Neural progenitor cell (in vitro differentiated cells): ENCODE data around the gene TYRP1. TPM values are rescaled to one million over a fixed set of nuclear protein-coding genes. Genes with fewer than 3 reads are reported as not detected.

Experiments
- DNase-seq: peaks from one replicate; pipeline ENCODE4 v3.0.0-alpha.2; 2016; ENCODE audit warnings: low spot score
- H2AFZ ChIP-seq: fragments of 200-600 bp; sonication (generic); replicated peaks from 2 replicates; pipeline ENCODE4 v1.6.1; 2016; ENCODE audit warnings: antibody characterized with exemption
- H3F3A ChIP-seq: fragments of 200-600 bp; sonication (generic); 2 replicates; pipeline ENCODE4 v1.6.1; 2016; ENCODE audit warnings: antibody characterized with exemption, low read depth
- H3K27ac ChIP-seq: fragments of 200-600 bp; sonication (generic); 2 replicates; pipeline ENCODE4 v1.5.1; 2016; ENCODE audit warnings: mild to moderate bottlenecking
- H3K27me3 ChIP-seq: fragments of 200-600 bp; sonication (generic); 2 replicates; pipeline ENCODE4 v1.6.1; 2016; ENCODE audit warnings: mild to moderate bottlenecking, moderate library complexity
- H3K36me3 ChIP-seq: fragments of 200-600 bp; sonication (generic); 2 replicates; pipeline ENCODE4 v1.5.1; 2016
- H3K4me1 ChIP-seq: fragments of 200-600 bp; sonication (generic); 2 replicates; pipeline ENCODE4 v1.6.1; 2016; ENCODE audit warnings: mixed run types
- H3K4me2 ChIP-seq: fragments of 200-600 bp; sonication (generic); 2 replicates; pipeline ENCODE4 v1.6.1; 2016
- H3K4me3 ChIP-seq: fragments of 200-600 bp; sonication (generic); 2 replicates; pipeline ENCODE4 v1.5.1; 2016
- H3K79me2 ChIP-seq: fragments of 200-600 bp; sonication (generic); 2 replicates; pipeline ENCODE4 v1.6.1; 2016; ENCODE audit warnings: low read depth
- H3K9ac ChIP-seq: fragments of 200-600 bp; sonication (generic); 2 replicates; pipeline ENCODE4 v1.6.1; 2016
- H3K9me3 ChIP-seq: fragments of 200-600 bp; sonication (generic); 2 replicates; pipeline ENCODE4 v1.5.1; 2016; ENCODE audit warnings: low read depth
- H4K20me1 ChIP-seq: fragments of 200-600 bp; sonication (generic); 2 replicates; pipeline ENCODE4 v1.6.1; 2016; ENCODE audit warnings: low read depth
- H3K27ac Mint-ChIP-seq: 3 replicates; pipeline ENCODE4 v1.8.0; 2021; ENCODE audit warnings: mixed read lengths
- H3K27me3 Mint-ChIP-seq: 2 replicates; pipeline ENCODE4 v1.8.0; 2022; ENCODE audit warnings: low read depth, mild to moderate bottlenecking, inconsistent platforms, moderate library complexity, mixed read lengths; ENCODE audit not compliant: insufficient read depth
- H3K36me3 Mint-ChIP-seq: 3 replicates; pipeline ENCODE4 v1.8.0; 2021; ENCODE audit warnings: mixed read lengths
- H3K4me1 Mint-ChIP-seq: 3 replicates; pipeline ENCODE4 v1.8.0; 2021; ENCODE audit warnings: mixed read lengths
- H3K4me3 Mint-ChIP-seq: 3 replicates; pipeline ENCODE4 v1.8.0; 2021; ENCODE audit warnings: mild to moderate bottlenecking, moderate library complexity, mixed read lengths
- H3K9me3 Mint-ChIP-seq: 3 replicates; pipeline ENCODE4 v1.8.0; 2020; ENCODE audit warnings: mixed read lengths
- CTCF ChIP-seq: fragments of 200-600 bp; sonication (generic); IDR thresholded peaks from 2 replicates; pipeline ENCODE4 v1.5.1; 2017; ENCODE audit warnings: antibody characterized with exemption, mild to moderate bottlenecking
- EZH2 ChIP-seq: fragments of 200-600 bp; sonication (generic); IDR thresholded peaks from 2 replicates; pipeline ENCODE4 v1.6.1; 2017; ENCODE audit warnings: antibody characterized with exemption, mild to moderate bottlenecking, moderate library complexity
- EZH2phosphoT487 ChIP-seq: fragments of 200-600 bp; sonication (generic); IDR thresholded peaks from 2 replicates; pipeline ENCODE4 v1.6.1; 2017; ENCODE audit warnings: antibody characterized with exemption
- total RNA-seq: library from RNA; depleted of rRNA; stranded (reverse); fragments of >200 nt; gene quantifications from 2 replicates; pipeline ENCODE4 v1.2.3, GENCODE V29; 2015; ENCODE audit warnings: low replicate concordance

The TYRP1 gene
- total RNA-seq, 1 donor from 2014 or later = 0.75 TPM

- H4K20me1 ChIP-seq = no peaks in the 10 kb centered on the region
- H3K9me3 Mint-ChIP-seq = peaks cover 10% of the 10 kb centered on the region
- no peaks in the 10 kb centered on the region for H3K4me1 ChIP-seq
- H3K4me2 ChIP-seq = no peak overlapping the region
- no peak overlapping the region for H3K9ac ChIP-seq
- H3K27me3 ChIP-seq = no peaks in the 10 kb centered on the region
- no peak for DNase-seq
- peaks cover 9% of the 10 kb centered on the region for H3K4me1 Mint-ChIP-seq
- H3K27ac ChIP-seq = no peak overlapping the region
- no peaks in the 10 kb centered on the region for H3K36me3 Mint-ChIP-seq
- no peak overlapping the region for H3K4me3 Mint-ChIP-seq
- no peaks in the 10 kb centered on the region for H3K79me2 ChIP-seq
- no peak for TF ChIP-seq EZH2phosphoT487
- TF ChIP-seq EZH2 = no peak
- no peak for TF ChIP-seq CTCF
- H3K9me3 ChIP-seq = no peaks in the 10 kb centered on the region
- H3K27ac Mint-ChIP-seq = no peak overlapping the region
- no peak overlapping the region for H2AFZ ChIP-seq
- H3F3A ChIP-seq = no peaks in the 10 kb centered on the region
- no peaks in the 10 kb centered on the region for H3K36me3 ChIP-seq
- H3K4me3 ChIP-seq = no peak overlapping the region
- H3K27me3 Mint-ChIP-seq = no peaks in the 10 kb centered on the region
Measured at GRCh38 chr9:12739014-12739652, 45.9 kb downstream of the TYRP1 start.

- no peak overlapping the region for H3K4me3 Mint-ChIP-seq
- Histone ChIP-seq H3K4me2 (no peak overlapping the region), H3K36me3 (no peaks in the 10 kb centered on the region), H3K27ac (no peak overlapping the region), H3K4me1 (no peaks in the 10 kb centered on the region), H3K9me3 (no peaks in the 10 kb centered on the region), H3F3A (no peaks in the 10 kb centered on the region), H3K79me2 (no peaks in the 10 kb centered on the region), H2AFZ (no peak overlapping the region), H3K27me3 (no peaks in the 10 kb centered on the region), H3K4me3 (no peak overlapping the region), H3K9ac (no peak overlapping the region), H4K20me1 (no peaks in the 10 kb centered on the region)
- DNase-seq = no peak
- H3K27me3 Mint-ChIP-seq = no peaks in the 10 kb centered on the region
- H3K27ac Mint-ChIP-seq = no peak overlapping the region
- H3K4me1 Mint-ChIP-seq = peaks cover 9% of the 10 kb centered on the region
- TF ChIP-seq EZH2phosphoT487 (no peak), CTCF (no peak), EZH2 (no peak)
- peaks cover 7% of the 10 kb centered on the region for H3K9me3 Mint-ChIP-seq
- H3K36me3 Mint-ChIP-seq = no peaks in the 10 kb centered on the region
Measured at GRCh38 chr9:12740845-12741244, 47.7 kb downstream of the TYRP1 start.

GRCh38 chr9:12748016-12748415 lies 54.8 kb downstream of the TYRP1 start:
- H3K4me3 Mint-ChIP-seq = no peak overlapping the region
- H2AFZ ChIP-seq = no peak overlapping the region
- H3K9ac ChIP-seq = no peak overlapping the region
- H3K36me3 ChIP-seq = no peaks in the 10 kb centered on the region
- H3K27ac Mint-ChIP-seq = no peak overlapping the region
- H3F3A ChIP-seq = no peaks in the 10 kb centered on the region
- no peak for TF ChIP-seq EZH2phosphoT487
- no peak for TF ChIP-seq CTCF
- TF ChIP-seq EZH2 = no peak
- no peaks in the 10 kb centered on the region for H3K36me3 Mint-ChIP-seq
- DNase-seq = no peak
- H3K27me3 ChIP-seq = no peaks in the 10 kb centered on the region
- H3K27ac ChIP-seq = no peak overlapping the region
- H3K9me3 ChIP-seq = no peaks in the 10 kb centered on the region
- no peaks in the 10 kb centered on the region for H3K9me3 Mint-ChIP-seq
- H3K4me1 Mint-ChIP-seq = no peaks in the 10 kb centered on the region
- no peaks in the 10 kb centered on the region for H4K20me1 ChIP-seq
- H3K27me3 Mint-ChIP-seq = no peaks in the 10 kb centered on the region
- no peaks in the 10 kb centered on the region for H3K79me2 ChIP-seq
- no peaks in the 10 kb centered on the region for H3K4me1 ChIP-seq
- H3K4me3 ChIP-seq = no peak overlapping the region
- H3K4me2 ChIP-seq = no peak overlapping the region
